Endothelial cell (in vitro differentiated cells): Measurements from ENCODE around the gene WFDC10B. TPM values are rescaled to one million over a fixed set of nuclear protein-coding genes. Genes with fewer than 3 reads are reported as not detected.

Source experiments
- DNase-seq: peaks from one replicate; pipeline ENCODE4 v3.0.0; 2021; ENCODE audit warnings: low spot score
- H3K27ac Mint-ChIP-seq: one replicate; pipeline ENCODE4 v1.8.0; 2021; ENCODE audit warnings: mixed read lengths, inconsistent platforms; ENCODE audit not compliant: unreplicated experiment
- H3K27me3 Mint-ChIP-seq: one replicate; pipeline ENCODE4 v1.8.0; 2021; ENCODE audit warnings: mild to moderate bottlenecking, moderate library complexity, mixed read lengths, inconsistent platforms; ENCODE audit not compliant: unreplicated experiment
- H3K36me3 Mint-ChIP-seq: one replicate; pipeline ENCODE4 v1.8.0; 2021; ENCODE audit warnings: mild to moderate bottlenecking, low read depth, mixed read lengths, inconsistent platforms; ENCODE audit not compliant: unreplicated experiment
- H3K4me1 Mint-ChIP-seq: one replicate; pipeline ENCODE4 v1.8.0; 2021; ENCODE audit warnings: mild to moderate bottlenecking, mixed read lengths, inconsistent platforms; ENCODE audit not compliant: unreplicated experiment
- H3K4me3 Mint-ChIP-seq: one replicate; pipeline ENCODE4 v1.8.0; 2021; ENCODE audit warnings: mild to moderate bottlenecking, mixed read lengths, inconsistent platforms; ENCODE audit not compliant: unreplicated experiment
- H3K9me3 Mint-ChIP-seq: one replicate; pipeline ENCODE4 v1.8.0; 2021; ENCODE audit warnings: mixed read lengths, inconsistent platforms; ENCODE audit not compliant: unreplicated experiment
- CTCF ChIP-seq: fragments of 200-600 bp; sonication (generic); IDR thresholded peaks from one replicate; pipeline ENCODE4 v1.5.0; 2021; ENCODE audit warnings: antibody characterized with exemption; ENCODE audit not compliant: unreplicated experiment
- long read RNA-seq: library from polyadenylated mRNA; unstranded; transcript quantifications from one replicate; pipeline ENCODE4 v2.0.0, GENCODE V29; 2020; ENCODE audit not compliant: unreplicated experiment
- total RNA-seq: library from RNA; stranded (reverse); fragmentation: NEBNext Ultra II Directional; extraction: Animal tissue kit (Norgen Biotek cat#: 25700); gene quantifications from one replicate; pipeline ENCODE4 v1.2.1, GENCODE V29; 2021; ENCODE audit not compliant: unreplicated experiment

The WFDC10B gene
- not detected for total RNA-seq
- long read RNA-seq, result 0 reads

GRCh38 chr20:45704969-45705637 lies at the start of gene WFDC10B:
Gene WFDC10B, minus strand, starts transcription at chr20:45705019. Its CDS starts 19,027 bp downstream, at chr20:45685992.
- no peaks in the 10 kb centered on the region for H3K36me3 Mint-ChIP-seq
- no peaks in the 10 kb centered on the region for H3K4me1 Mint-ChIP-seq
- H3K4me3 Mint-ChIP-seq, result no peak within 1 kb of the TSS

GRCh38 chr20:45752746-45753145 lies 47.9 kb upstream of the WFDC10B start:
- Mint-ChIP-seq H3K4me1 (no peaks in the 10 kb centered on the region), H3K27ac (no peak overlapping the region), H3K36me3 (no peaks in the 10 kb centered on the region), H3K4me3 (no peak overlapping the region), H3K27me3 (no peaks in the 10 kb centered on the region), H3K9me3 (no peaks in the 10 kb centered on the region)
- no peak for DNase-seq
- TF ChIP-seq CTCF, result no peak

More at GRCh38 chr20:45704969-45705637, at the start of gene WFDC10B:
- TF ChIP-seq CTCF, result no peak
- no peaks in the 10 kb centered on the region for H3K9me3 Mint-ChIP-seq
- no peak for DNase-seq
- H3K27me3 Mint-ChIP-seq, result no peaks in the 10 kb centered on the region
- H3K27ac Mint-ChIP-seq, result no peak within 1 kb of the TSS

- H3K4me1 Mint-ChIP-seq, result no peaks in the 10 kb centered on the region
- H3K9me3 Mint-ChIP-seq, result no peaks in the 10 kb centered on the region
- no peaks in the 10 kb centered on the region for H3K36me3 Mint-ChIP-seq
- no peak for TF ChIP-seq CTCF
- DNase-seq, result no peak
- H3K27me3 Mint-ChIP-seq, result no peaks in the 10 kb centered on the region
- no peak overlapping the region for H3K27ac Mint-ChIP-seq
- H3K4me3 Mint-ChIP-seq, result no peak overlapping the region
Measured at GRCh38 chr20:45751721-45752120, 46.9 kb upstream of the WFDC10B start.

GRCh38 chr20:45745015-45745414 lies 40.2 kb upstream of the WFDC10B start:
- Mint-ChIP-seq H3K9me3 (no peaks in the 10 kb centered on the region), H3K36me3 (no peaks in the 10 kb centered on the region), H3K4me1 (no peaks in the 10 kb centered on the region), H3K27ac (no peak overlapping the region), H3K4me3 (no peak overlapping the region), H3K27me3 (no peaks in the 10 kb centered on the region)
- no peak for TF ChIP-seq CTCF
- no peak for DNase-seq

GRCh38 chr20:45742596-45742995 lies 37.8 kb upstream of the WFDC10B start:
- no peak overlapping the region for H3K4me3 Mint-ChIP-seq
- no peak overlapping the region for H3K27ac Mint-ChIP-seq
- no peaks in the 10 kb centered on the region for H3K4me1 Mint-ChIP-seq
- no peak for DNase-seq
- no peaks in the 10 kb centered on the region for H3K9me3 Mint-ChIP-seq
- H3K27me3 Mint-ChIP-seq, result no peaks in the 10 kb centered on the region
- H3K36me3 Mint-ChIP-seq, result no peaks in the 10 kb centered on the region
- no peak for TF ChIP-seq CTCF
